ENCODE measurements around the gene ZBTB7C. TPM values are rescaled to one million over a fixed set of nuclear protein-coding genes. Genes with fewer than 3 reads are reported as not detected.
A peak's percentile ranks its signal among the peaks of the same experiment; 100 is the strongest.

Gene ZBTB7C
- total RNA-seq, 1 donor: not detected

DNA sequence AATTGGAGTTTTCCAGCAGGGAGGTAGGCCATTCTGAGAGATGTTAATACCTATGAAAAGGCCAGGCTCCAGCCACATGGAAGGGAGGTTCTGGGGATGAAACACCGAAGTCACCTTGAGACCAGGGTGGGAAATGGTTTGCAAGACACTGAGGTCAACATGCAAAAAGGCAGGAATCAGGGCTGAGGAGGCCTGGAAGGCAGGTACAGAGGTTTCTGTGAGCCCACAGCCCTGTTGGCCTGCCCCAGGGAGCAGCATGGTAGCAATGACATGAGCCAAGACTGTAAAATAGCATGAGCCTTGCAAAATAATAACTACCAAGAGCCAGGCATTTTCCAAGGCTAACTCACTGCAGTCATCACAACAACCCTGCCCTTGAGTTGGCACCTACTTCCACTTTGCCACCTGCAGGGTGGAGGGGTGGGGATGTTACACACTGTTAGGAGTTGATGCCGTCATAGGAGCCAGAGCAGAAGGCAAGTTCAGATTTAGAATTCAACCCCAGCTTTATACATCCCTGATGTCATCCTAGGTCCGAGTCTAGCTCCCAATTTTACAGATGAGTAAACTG is 61.3 kb downstream of the ZBTB7C start:
- no peak for DNase-seq (ENCODE audit: low read depth)
- TF ChIP-seq, protein P1, sequence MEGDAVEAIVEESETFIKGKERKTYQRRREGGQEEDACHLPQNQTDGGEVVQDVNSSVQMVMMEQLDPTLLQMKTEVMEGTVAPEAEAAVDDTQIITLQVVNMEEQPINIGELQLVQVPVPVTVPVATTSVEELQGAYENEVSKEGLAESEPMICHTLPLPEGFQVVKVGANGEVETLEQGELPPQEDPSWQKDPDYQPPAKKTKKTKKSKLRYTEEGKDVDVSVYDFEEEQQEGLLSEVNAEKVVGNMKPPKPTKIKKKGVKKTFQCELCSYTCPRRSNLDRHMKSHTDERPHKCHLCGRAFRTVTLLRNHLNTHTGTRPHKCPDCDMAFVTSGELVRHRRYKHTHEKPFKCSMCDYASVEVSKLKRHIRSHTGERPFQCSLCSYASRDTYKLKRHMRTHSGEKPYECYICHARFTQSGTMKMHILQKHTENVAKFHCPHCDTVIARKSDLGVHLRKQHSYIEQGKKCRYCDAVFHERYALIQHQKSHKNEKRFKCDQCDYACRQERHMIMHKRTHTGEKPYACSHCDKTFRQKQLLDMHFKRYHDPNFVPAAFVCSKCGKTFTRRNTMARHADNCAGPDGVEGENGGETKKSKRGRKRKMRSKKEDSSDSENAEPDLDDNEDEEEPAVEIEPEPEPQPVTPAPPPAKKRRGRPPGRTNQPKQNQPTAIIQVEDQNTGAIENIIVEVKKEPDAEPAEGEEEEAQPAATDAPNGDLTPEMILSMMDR (IDR thresholded peaks at IDR 0.05; ENCODE audit: insufficient read depth, low read depth, low read length): no peak
- no peak overlapping the region for H3K4me3 ChIP-seq (ENCODE audit: low read depth, low read length)

DNA sequence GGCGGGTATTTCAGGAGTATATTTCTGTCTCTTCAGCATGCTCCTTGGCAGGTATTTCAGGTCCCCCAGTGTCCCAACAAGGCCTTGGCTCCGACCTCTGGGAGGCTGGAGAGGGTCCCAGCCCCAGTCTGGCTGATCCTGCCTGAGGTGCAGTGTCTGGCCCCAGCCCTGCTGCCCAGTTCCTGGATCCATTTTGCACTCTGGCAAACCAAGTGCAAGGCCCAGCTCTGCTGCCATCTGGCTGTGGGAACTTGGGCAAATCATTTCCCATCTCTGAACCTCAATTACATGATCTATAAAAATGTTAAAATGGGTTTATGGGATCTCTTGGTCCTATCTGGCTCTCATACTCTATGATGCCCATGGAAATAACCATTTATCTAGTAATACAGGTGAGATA is 63.6 kb downstream of the ZBTB7C start:
- peak; percentile 24 for DNase-seq (ENCODE audit: low read depth)
- no peak overlapping the region for H3K4me3 ChIP-seq (ENCODE audit: low read depth, low read length)
- TF ChIP-seq, protein P1 (IDR thresholded peaks at IDR 0.05; ENCODE audit: insufficient read depth, low read depth, low read length): peak; percentile 60

DNA sequence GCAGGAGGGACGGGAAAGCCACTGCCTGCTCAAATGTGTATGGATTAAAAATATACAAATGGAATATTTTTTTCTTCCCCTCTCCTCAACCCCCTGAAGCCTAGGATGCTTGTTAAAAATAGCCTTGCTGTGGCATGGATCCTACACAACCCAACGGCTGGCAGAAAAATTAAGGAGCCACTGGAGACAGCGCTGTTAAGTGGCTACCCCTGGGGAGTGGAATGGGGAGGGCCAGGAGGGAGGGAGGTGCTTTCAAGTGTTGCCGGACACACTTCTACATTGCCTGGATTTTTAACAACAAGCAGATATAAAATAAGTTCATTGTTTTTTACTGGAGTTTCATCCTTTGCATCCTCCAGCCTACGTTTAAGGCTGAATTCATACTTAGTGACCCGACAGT is 66.6 kb downstream of the ZBTB7C start:
- TF ChIP-seq, protein P1 (IDR thresholded peaks at IDR 0.05; ENCODE audit: insufficient read depth, low read depth, low read length): no peak
- no peak for DNase-seq (ENCODE audit: low read depth)

DNA sequence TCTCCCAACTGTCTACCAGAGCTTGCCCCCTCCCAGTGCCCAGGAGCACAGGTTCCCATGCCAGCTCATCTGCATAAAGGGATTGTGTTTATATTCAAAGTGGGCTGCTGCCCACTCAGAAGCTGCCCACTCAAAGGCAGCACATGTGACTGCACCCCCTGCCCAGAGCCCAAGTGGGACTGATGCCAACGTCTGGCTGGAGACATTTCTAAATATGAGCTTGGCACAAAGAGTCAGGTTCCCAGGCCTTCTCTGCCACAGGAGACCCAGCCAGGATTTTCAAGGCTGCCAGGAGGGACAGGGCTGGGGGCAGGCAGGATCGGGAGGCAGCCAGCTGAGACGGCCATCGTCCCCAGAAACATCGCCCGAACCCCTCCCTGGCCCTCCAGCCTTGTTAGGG is 67.1 kb downstream of the ZBTB7C start:
- DNase-seq (ENCODE audit: low read depth): no peak
- no peak overlapping the region for H3K4me3 ChIP-seq (ENCODE audit: low read depth, low read length)

More for the DNA sequence above, 66.6 kb downstream of the ZBTB7C start:
- H3K4me3 ChIP-seq (ENCODE audit: low read depth, low read length): no peak overlapping the region

DNA sequence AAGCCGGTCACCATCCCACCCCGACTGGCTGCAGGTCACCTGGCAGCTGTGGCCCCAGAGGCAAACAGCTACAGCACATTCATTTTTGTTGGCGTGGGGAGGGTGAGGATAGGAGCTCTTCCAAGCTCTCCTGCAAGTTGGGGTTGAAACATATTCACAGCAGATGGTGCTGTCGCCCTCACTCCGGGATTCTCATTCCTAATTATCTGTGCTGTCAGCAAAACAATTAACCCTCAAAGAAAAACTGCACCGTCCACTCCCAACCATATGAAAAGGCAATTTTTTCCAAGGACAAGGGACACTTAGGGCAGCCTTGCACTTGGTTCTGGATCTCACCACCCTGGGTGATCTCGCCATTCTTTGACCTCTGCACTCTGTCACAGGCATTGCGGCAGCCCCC is 68.6 kb downstream of the ZBTB7C start:
- TF ChIP-seq, protein P1 (IDR thresholded peaks at IDR 0.05; ENCODE audit: insufficient read depth, low read depth, low read length): no peak
- no peak overlapping the region for H3K4me3 ChIP-seq (ENCODE audit: low read depth, low read length)
- no peak for DNase-seq (ENCODE audit: low read depth)

More for the DNA sequence above, 67.1 kb downstream of the ZBTB7C start:
- TF ChIP-seq, protein P1 (IDR thresholded peaks at IDR 0.05; ENCODE audit: insufficient read depth, low read depth, low read length): no peak

DNA sequence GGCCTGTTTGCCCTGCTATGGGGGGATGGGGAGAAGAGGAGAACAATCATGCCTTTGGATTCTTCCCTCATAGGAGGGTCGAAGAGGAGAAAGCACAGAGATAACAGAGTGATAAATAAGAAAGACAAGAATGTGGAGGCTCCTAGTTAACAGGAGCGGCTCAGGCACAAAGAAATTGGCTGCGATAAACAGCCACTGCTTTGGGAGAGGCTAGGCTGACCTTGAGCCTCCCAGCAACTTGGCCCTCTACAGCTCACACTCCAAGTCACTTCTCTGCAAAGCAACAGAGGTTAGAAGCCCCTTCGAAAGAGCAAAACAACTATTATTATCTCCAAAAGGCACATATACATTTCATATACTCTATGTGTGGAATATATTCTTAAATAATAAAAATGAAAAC is 69.5 kb downstream of the ZBTB7C start:
- DNase-seq (ENCODE audit: low read depth): no peak
- TF ChIP-seq, protein P1 (IDR thresholded peaks at IDR 0.05; ENCODE audit: insufficient read depth, low read depth, low read length): no peak
- H3K4me3 ChIP-seq (ENCODE audit: low read depth, low read length): no peak overlapping the region

DNA sequence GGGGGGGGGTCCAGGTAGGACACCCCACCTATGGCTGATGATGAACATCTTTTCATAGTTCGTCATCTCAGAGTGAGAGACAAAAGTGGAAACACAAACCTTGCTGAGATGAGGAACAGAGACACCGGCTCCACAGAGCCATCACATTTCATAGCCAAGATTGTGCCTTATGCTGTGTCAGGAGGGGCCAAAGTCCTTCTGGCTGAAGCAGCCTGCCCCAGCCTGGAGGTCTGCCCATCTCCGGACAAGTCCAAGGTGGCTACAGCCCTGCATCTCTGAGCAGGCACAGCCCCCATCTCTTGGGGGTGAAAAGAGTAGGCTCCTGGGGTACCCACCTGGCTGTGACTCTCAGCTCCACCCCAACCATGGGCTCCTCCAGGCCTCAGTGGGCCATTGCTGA is 70.3 kb downstream of the ZBTB7C start:
- no peak overlapping the region for H3K4me3 ChIP-seq (ENCODE audit: low read depth, low read length)
- TF ChIP-seq, protein P1 (IDR thresholded peaks at IDR 0.05; ENCODE audit: insufficient read depth, low read depth, low read length): no peak
- DNase-seq (ENCODE audit: low read depth): no peak
